Posterior cingulate gyrus (tissue), 11 donors: ENCODE data around the gene PPM1H.

Source experiments
- DNase-seq, 10 donors: peaks; one replicate each; pipeline versions ENCODE4 v3.0.0 to v3.0.0-alpha.2; 2020 to 2021; ENCODE audit warnings: mixed read lengths in 3 of 10
- intact Hi-C: fragments of 100-400 bp; cut with DNase I; formaldehyde crosslinking; loops from one replicate; pipeline ENCODE4 v1.15.1; 2023

The PPM1H gene

GRCh38 chr12:62632411-62632918 lies 302.5 kb downstream of the PPM1H start:
- intact Hi-C loops, result loop anchor here (10.0 kb wide), 1 partner anchor 82 kb away; no protein-coding TSS in a partner anchor
- peak; percentile 24 to 90 (median 36) for DNase-seq

GRCh38 chr12:62631471-62632410 lies 303.2 kb downstream of the PPM1H start:
- peak; percentile 46 to 93 (median 66) for DNase-seq
- intact Hi-C loops, result loop anchor here (10.0 kb wide), 1 partner anchor 83 kb away; no protein-coding TSS in a partner anchor

- intact Hi-C loops, result loop anchor here (10.0 kb wide), 1 partner anchor 85 kb away; no protein-coding TSS in a partner anchor
- no peak for DNase-seq
Observed at GRCh38 chr12:62629971-62630739, 304.8 kb downstream of the PPM1H start.

GRCh38 chr12:62629413-62629812 lies 305.5 kb downstream of the PPM1H start:
- intact Hi-C loops, result no loop called here
- no peak for DNase-seq

- DNase-seq, result no peak
- intact Hi-C loops, result no loop called here
Observed at GRCh38 chr12:62627181-62627580, 307.8 kb downstream of the PPM1H start.

GRCh38 chr12:62625228-62625627 lies 309.7 kb downstream of the PPM1H start:
- DNase-seq, result no peak
- intact Hi-C loops, result no loop called here

- intact Hi-C loops, result no loop called here
- no peak for DNase-seq
Observed at GRCh38 chr12:62622177-62622576, 312.8 kb downstream of the PPM1H start.

GRCh38 chr12:62621101-62621638 lies 313.8 kb downstream of the PPM1H start:
- no peak for DNase-seq
- intact Hi-C loops, result no loop called here

- intact Hi-C loops, result no loop called here
- no peak for DNase-seq
Observed at GRCh38 chr12:62618930-62619329, 316.0 kb downstream of the PPM1H start.

- intact Hi-C loops, result no loop called here
- no peak for DNase-seq
Observed at GRCh38 chr12:62618319-62618718, 316.6 kb downstream of the PPM1H start.

- intact Hi-C loops, result no loop called here
- no peak for DNase-seq
Observed at GRCh38 chr12:62613081-62613480, 321.9 kb downstream of the PPM1H start.

- intact Hi-C loops, result loop anchor here (10.0 kb wide), 2 partner anchors 108 to 328 kb away; partner anchors contain the start of gene PPM1H
- no peak for DNase-seq
Observed at GRCh38 chr12:62606654-62607053, 328.3 kb downstream of the PPM1H start.

- DNase-seq, result no peak
- intact Hi-C loops, result loop anchor here (10.0 kb wide), 2 partner anchors 109 to 329 kb away; partner anchors contain the start of gene PPM1H
Observed at GRCh38 chr12:62605981-62606380, 329.0 kb downstream of the PPM1H start.

GRCh38 chr12:62604871-62605270 lies 330.1 kb downstream of the PPM1H start:
- intact Hi-C loops, result loop anchor here (10.0 kb wide), 2 partner anchors 110 to 330 kb away; partner anchors contain the start of gene PPM1H

GRCh38 chr12:62604373-62604772 lies 330.6 kb downstream of the PPM1H start:
- intact Hi-C loops, result loop anchor here (10.0 kb wide), 2 partner anchors 110 to 330 kb away; partner anchors contain the start of gene PPM1H
- no peak for DNase-seq

More at GRCh38 chr12:62604871-62605270, 330.1 kb downstream of the PPM1H start:
- DNase-seq, result no peak

GRCh38 chr12:62603811-62604098 lies 331.2 kb downstream of the PPM1H start:
- intact Hi-C loops, result loop anchor here (1.0 to 10.0 kb wide), 3 partner anchors 111 to 331 kb away; partner anchors contain the start of gene PPM1H

GRCh38 chr12:62603061-62603810 lies 331.7 kb downstream of the PPM1H start:
- DNase-seq, result peak; percentile 76 to 99 (median 88)
- intact Hi-C loops, result loop anchor here (1.0 to 10.0 kb wide), 3 partner anchors 112 to 332 kb away; partner anchors contain the start of gene PPM1H

More at GRCh38 chr12:62603811-62604098, 331.2 kb downstream of the PPM1H start:
- DNase-seq, result no peak

- intact Hi-C loops, result loop anchor here (1.0 to 10.0 kb wide), 3 partner anchors 112 to 332 kb away; partner anchors contain the start of gene PPM1H
- DNase-seq, result peak; percentile 82 to 98 (median 85)
Observed at GRCh38 chr12:62602255-62603060, 332.5 kb downstream of the PPM1H start.
